ENCODE data around the gene SERINC5. TPM values are rescaled to one million over a fixed set of nuclear protein-coding genes. Genes with fewer than 3 reads are reported as not detected.
A peak's percentile ranks its signal among the peaks of the same experiment; 100 is the strongest.

Gene SERINC5
- total and polyA plus RNA-seq, 4 donors: 6.2 to 84.5 (median 23.9) TPM

- Histone ChIP-seq H3K4me3 (no peak overlapping the region), H3K27me3 (ENCODE audit: control insufficient read depth in 3 of 3, insufficient read depth in 3 of 3, low read length in 2 of 3) (no peaks in the 10 kb centered on the region), H3K36me3 (ENCODE audit: control insufficient read depth in 4 of 4, insufficient read depth in 4 of 4, low read length in 4 of 4) (no peaks in the 10 kb centered on the region), H3K9ac (ENCODE audit: insufficient read depth in 1 of 2, low read length in 2 of 2) (no peak overlapping the region), H3K27ac (ENCODE audit: low read depth in 1 of 2, low read length in 1 of 2) (no peak overlapping the region), H3K4me1 (ENCODE audit: control insufficient read depth in 5 of 5, insufficient read depth in 5 of 5, low read length in 5 of 5) (peaks cover 0 to 5% (median 0%) of the 10 kb centered on the region in 5 donors), H3K9me3 (ENCODE audit: control insufficient read depth in 4 of 4, insufficient read depth in 3 of 4, low read length in 3 of 4) (peaks cover 0 to 1% (median 0%) of the 10 kb centered on the region in 4 donors)
- ATAC-seq (ENCODE audit: insufficient read depth, low FRiP score) (peak; percentile 36), DNase-seq (no peak)
- no peak for TF ChIP-seq CTCF (IDR thresholded peaks at IDR 0.05; ENCODE audit: control extremely low read depth, extremely low read depth)
- 55 to 65% methylated on average over 4 of the region's 4 CpGs for WGBS, 2 donors
These were observed 129.8 kb downstream of the SERINC5 start for GRCh38 chr5:80125962-80126480.

GRCh38 chr5:80125022-80125961, 130.6 kb downstream of the SERINC5 start:
- ATAC-seq (ENCODE audit: insufficient read depth, low FRiP score): no peak
- peaks cover 0 to 5% (median 0%) of the 10 kb centered on the region in 5 donors for H3K4me1 ChIP-seq (ENCODE audit: control insufficient read depth in 5 of 5, insufficient read depth in 5 of 5, low read length in 5 of 5)
- no peak for TF ChIP-seq CTCF (IDR thresholded peaks at IDR 0.05; ENCODE audit: control extremely low read depth, extremely low read depth)
- 79 to 88% methylated on average over 11 of the region's 11 CpGs for WGBS, 2 donors
- no peaks in the 10 kb centered on the region for H3K36me3 ChIP-seq (ENCODE audit: control insufficient read depth in 4 of 4, insufficient read depth in 4 of 4, low read length in 4 of 4)
- no peak overlapping the region for H3K9ac ChIP-seq (ENCODE audit: insufficient read depth in 1 of 2, low read length in 2 of 2)
- H3K9me3 ChIP-seq (ENCODE audit: control insufficient read depth in 4 of 4, insufficient read depth in 3 of 4, low read length in 3 of 4): peaks cover 0 to 1% (median 0%) of the 10 kb centered on the region in 4 donors
- H3K27me3 ChIP-seq (ENCODE audit: control insufficient read depth in 3 of 3, insufficient read depth in 3 of 3, low read length in 2 of 3): no peaks in the 10 kb centered on the region
- H3K27ac ChIP-seq (ENCODE audit: low read depth in 1 of 2, low read length in 1 of 2): peak overlapping the region in 1 of 2 donors; percentile 77
- no peak overlapping the region for H3K4me3 ChIP-seq
- no peak for DNase-seq

- Histone ChIP-seq H3K9ac (ENCODE audit: insufficient read depth in 1 of 2, low read length in 2 of 2) (no peak overlapping the region), H3K9me3 (ENCODE audit: control insufficient read depth in 4 of 4, insufficient read depth in 3 of 4, low read length in 3 of 4) (peaks cover 0 to 1% (median 0%) of the 10 kb centered on the region in 4 donors), H3K36me3 (ENCODE audit: control insufficient read depth in 4 of 4, insufficient read depth in 4 of 4, low read length in 4 of 4) (no peaks in the 10 kb centered on the region), H3K27ac (ENCODE audit: low read depth in 1 of 2, low read length in 1 of 2) (no peak overlapping the region), H3K4me1 (ENCODE audit: control insufficient read depth in 5 of 5, insufficient read depth in 5 of 5, low read length in 5 of 5) (peaks cover 0 to 5% (median 0%) of the 10 kb centered on the region in 5 donors), H3K4me3 (no peak overlapping the region), H3K27me3 (ENCODE audit: control insufficient read depth in 3 of 3, insufficient read depth in 3 of 3, low read length in 2 of 3) (no peaks in the 10 kb centered on the region)
- WGBS, 2 donors: 83 to 84% methylated on average over 9 of the region's 9 CpGs
- ATAC-seq (ENCODE audit: insufficient read depth, low FRiP score) (no peak), DNase-seq (no peak)
- no peak for TF ChIP-seq CTCF (IDR thresholded peaks at IDR 0.05; ENCODE audit: control extremely low read depth, extremely low read depth)
These were observed 131.5 kb downstream of the SERINC5 start for GRCh38 chr5:80124121-80124918.

All from lung (tissue), 12 donors.